Fibroblast of lung (primary cell): ENCODE measurements around the gene AK9.
"Not testable (repeated sequence)": the region's sequence is repeated elsewhere in the genome, so short reads cannot be mapped to it uniquely, and the experiment has no call there.

Experiments
- EZH2 ChIP-seq: IDR thresholded peaks from 2 replicates; pipeline ENCODE4 v1.5.1; 2012; ENCODE audit warnings: low read length, control low read depth, mild to moderate bottlenecking; ENCODE audit errors: missing control alignments
- TF ChIP-seq, protein P1 (sequence below), 2 donors: IDR thresholded peaks in 1 of 2; conservative IDR thresholded peaks in 1 of 2; 1 replicate in 1 of 2; 2 replicates in 1 of 2; pipeline ENCODE4 v1.5.1; 2011 to 2012; ENCODE audit warnings: low read length in 2 of 2, control low read depth in 1 of 2, inconsistent platforms in 1 of 2, low read depth in 1 of 2, mild to moderate bottlenecking in 1 of 2

DNA sequence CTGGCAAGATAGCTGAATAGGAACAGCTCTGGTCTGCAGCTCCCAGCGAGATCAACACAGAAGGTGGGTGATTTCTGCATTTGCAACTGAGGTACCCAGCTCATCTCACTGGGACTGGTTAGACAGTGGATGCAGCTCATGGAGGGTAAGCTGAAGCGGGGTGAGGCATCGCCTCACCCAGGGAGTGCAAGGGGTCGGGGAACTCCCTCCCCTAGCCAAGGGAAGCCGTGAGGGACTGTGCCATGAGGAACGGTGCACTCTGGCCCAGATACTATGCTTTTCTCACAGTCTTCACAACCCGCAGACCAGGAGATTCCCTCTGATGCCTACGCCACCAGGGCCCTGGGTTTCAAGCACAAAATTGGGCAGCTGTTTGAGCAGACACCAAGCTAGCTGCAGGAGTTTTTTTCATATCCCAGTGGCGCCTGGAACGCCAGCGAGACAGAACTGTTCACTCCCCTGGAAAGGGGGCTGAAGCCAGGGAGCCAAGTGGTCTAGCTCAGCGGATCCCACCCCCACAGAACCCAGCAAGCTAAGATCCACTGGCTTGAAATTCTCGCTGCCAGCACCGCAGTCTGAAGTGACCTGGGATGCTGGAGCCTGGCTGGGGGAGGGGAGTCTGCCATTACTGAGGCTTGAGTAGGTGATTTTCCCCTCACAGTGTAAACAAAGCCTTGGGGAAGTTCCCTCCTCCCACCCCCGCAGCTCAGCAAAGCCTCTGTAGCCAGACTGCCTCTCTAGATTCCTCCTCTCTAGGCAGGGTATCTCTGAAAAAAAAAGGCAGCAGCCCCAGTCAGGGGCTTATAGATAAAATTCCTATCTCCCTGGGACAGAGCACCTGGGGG is 12.1 kb downstream of the AK9 start:
- TF ChIP-seq, protein P1, sequence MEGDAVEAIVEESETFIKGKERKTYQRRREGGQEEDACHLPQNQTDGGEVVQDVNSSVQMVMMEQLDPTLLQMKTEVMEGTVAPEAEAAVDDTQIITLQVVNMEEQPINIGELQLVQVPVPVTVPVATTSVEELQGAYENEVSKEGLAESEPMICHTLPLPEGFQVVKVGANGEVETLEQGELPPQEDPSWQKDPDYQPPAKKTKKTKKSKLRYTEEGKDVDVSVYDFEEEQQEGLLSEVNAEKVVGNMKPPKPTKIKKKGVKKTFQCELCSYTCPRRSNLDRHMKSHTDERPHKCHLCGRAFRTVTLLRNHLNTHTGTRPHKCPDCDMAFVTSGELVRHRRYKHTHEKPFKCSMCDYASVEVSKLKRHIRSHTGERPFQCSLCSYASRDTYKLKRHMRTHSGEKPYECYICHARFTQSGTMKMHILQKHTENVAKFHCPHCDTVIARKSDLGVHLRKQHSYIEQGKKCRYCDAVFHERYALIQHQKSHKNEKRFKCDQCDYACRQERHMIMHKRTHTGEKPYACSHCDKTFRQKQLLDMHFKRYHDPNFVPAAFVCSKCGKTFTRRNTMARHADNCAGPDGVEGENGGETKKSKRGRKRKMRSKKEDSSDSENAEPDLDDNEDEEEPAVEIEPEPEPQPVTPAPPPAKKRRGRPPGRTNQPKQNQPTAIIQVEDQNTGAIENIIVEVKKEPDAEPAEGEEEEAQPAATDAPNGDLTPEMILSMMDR (conservative IDR thresholded peaks at IDR 0.05 in 1 of 2, IDR thresholded peaks at IDR 0.05 in 1 of 2; ENCODE audit: low read depth in 1 of 2, low read length in 2 of 2), result not testable (repeated sequence)
- not testable (repeated sequence) for TF ChIP-seq EZH2
